WTC11 (cell line): ENCODE results near the gene ATF7IP.

ENCODE experiments used
- CREB1 ChIP-seq: sonication (generic); formaldehyde crosslinking; IDR thresholded peaks from 2 replicates; pipeline ENCODE4 v1.8.0; 2023; ENCODE audit warnings: mild to moderate bottlenecking, missing genetic modification reagents
- CREM ChIP-seq: sonication (generic); formaldehyde crosslinking; IDR thresholded peaks from 2 replicates; pipeline ENCODE4 v1.8.1; 2022; ENCODE audit warnings: mild to moderate bottlenecking, missing genetic modification reagents, moderate library complexity
- CTCF ChIP-seq: fragments of 200-600 bp; IDR thresholded peaks from 2 replicates; pipeline ENCODE4 v1.8.0; 2022; ENCODE audit warnings: antibody characterized with exemption
- ESRRA ChIP-seq: sonication (generic); formaldehyde crosslinking; IDR thresholded peaks from 2 replicates; pipeline ENCODE4 v1.8.1; 2022; ENCODE audit warnings: mild to moderate bottlenecking, missing genetic modification reagents, borderline replicate concordance
- MLX ChIP-seq: sonication (generic); formaldehyde crosslinking; IDR thresholded peaks from 2 replicates; pipeline ENCODE4 v1.8.1; 2023; ENCODE audit warnings: mild to moderate bottlenecking, missing genetic modification reagents, moderate library complexity
- MYBL2 ChIP-seq: sonication (generic); formaldehyde crosslinking; IDR thresholded peaks from 2 replicates; pipeline ENCODE4 v1.8.1; 2023; ENCODE audit warnings: mild to moderate bottlenecking, moderate library complexity, missing genetic modification reagents
- NFYB ChIP-seq: sonication (generic); formaldehyde crosslinking; conservative IDR thresholded peaks from 2 replicates; pipeline ENCODE4 v1.8.0; 2022; ENCODE audit warnings: low read depth, missing genetic modification reagents
- SOX15 ChIP-seq: fragments of 250-450 bp; sonication (Bioruptor Pico); IDR thresholded peaks from 2 replicates; pipeline ENCODE4 v1.9.0; 2021; ENCODE audit warnings: mild to moderate bottlenecking
- TCF7 ChIP-seq: sonication (generic); formaldehyde crosslinking; IDR thresholded peaks from 2 replicates; pipeline ENCODE4 v1.8.0; 2022; ENCODE audit warnings: mild to moderate bottlenecking, low read depth, missing genetic modification reagents, moderate library complexity

- TF ChIP-seq SOX15 (CRISPR knock-in tag) (no peak), CREB1 (CRISPR knock-in tag) (no peak), MYBL2 (CRISPR knock-in tag) (no peak), CTCF (no peak), ESRRA (CRISPR knock-in tag) (no peak), TCF7 (no peak), MLX (CRISPR knock-in tag) (no peak), CREM (no peak), NFYB (CRISPR knock-in tag) (peak; percentile 70)
These were observed 51.2 kb downstream of the ATF7IP start for GRCh38 chr12:14416658-14417057.
